Measurements from ENCODE around the gene BABAM2.

GRCh38 chr2:27890146-27890923 is at the start of gene BABAM2, which contains the start of gene RBKS:
- TF ChIP-seq ELF4 (IDR thresholded peaks at IDR 0.05): no peak
- TF ChIP-seq ZNF384 (IDR thresholded peaks at IDR 0.05): no peak
- TF ChIP-seq LEF1 (IDR thresholded peaks at IDR 0.05; ENCODE audit: borderline replicate concordance): no peak
- no peak for TF ChIP-seq FOXM1 (IDR thresholded peaks at IDR 0.05; ENCODE audit: borderline replicate concordance)
- TF ChIP-seq NFRKB (IDR thresholded peaks at IDR 0.05): no peak
- no peak for TF ChIP-seq FOXA1 (IDR thresholded peaks at IDR 0.05)

All from HEK293T (cell line).